CD4-positive, alpha-beta T cell treated with Interleukin-17A for 4 hours (primary cell): ENCODE measurements around the gene GET3.

ENCODE experiments used
- DNase-seq: peaks from one replicate; pipeline ENCODE4 v3.0.0-alpha.2; 2020; ENCODE audit warnings: mixed read lengths

Gene GET3

DNA sequence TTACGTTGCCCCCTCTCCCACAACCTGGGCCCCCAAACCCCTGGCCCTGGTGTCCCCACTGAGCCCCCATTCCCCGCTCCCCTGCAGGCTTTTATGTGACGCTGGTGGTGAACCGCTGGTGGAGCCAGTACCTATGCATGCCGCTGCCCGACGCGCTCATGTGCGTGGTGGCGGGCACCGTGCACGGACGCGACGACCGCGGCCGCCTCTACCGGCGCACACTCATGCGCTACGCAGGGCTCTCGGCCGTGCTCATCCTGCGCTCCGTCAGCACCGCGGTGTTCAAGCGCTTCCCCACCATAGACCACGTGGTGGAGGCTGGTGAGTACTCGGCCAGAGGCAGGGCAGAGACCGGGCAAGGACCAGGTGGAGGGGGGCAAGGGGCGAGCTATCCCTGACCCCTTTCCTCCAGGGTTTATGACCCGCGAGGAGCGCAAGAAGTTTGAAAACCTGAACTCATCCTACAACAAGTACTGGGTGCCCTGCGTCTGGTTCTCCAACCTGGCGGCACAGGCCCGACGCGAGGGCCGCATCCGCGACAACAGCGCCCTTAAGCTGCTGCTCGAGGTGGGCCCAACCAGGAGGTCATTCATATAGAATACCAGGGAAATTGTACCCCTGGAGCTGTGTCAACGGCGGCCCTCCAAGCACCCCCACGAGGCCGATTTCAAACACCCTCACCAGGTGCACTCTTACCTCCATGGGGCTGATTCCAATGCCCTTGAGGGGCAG, 17.3 kb downstream of the GET3 start:
- no peak for DNase-seq

DNA sequence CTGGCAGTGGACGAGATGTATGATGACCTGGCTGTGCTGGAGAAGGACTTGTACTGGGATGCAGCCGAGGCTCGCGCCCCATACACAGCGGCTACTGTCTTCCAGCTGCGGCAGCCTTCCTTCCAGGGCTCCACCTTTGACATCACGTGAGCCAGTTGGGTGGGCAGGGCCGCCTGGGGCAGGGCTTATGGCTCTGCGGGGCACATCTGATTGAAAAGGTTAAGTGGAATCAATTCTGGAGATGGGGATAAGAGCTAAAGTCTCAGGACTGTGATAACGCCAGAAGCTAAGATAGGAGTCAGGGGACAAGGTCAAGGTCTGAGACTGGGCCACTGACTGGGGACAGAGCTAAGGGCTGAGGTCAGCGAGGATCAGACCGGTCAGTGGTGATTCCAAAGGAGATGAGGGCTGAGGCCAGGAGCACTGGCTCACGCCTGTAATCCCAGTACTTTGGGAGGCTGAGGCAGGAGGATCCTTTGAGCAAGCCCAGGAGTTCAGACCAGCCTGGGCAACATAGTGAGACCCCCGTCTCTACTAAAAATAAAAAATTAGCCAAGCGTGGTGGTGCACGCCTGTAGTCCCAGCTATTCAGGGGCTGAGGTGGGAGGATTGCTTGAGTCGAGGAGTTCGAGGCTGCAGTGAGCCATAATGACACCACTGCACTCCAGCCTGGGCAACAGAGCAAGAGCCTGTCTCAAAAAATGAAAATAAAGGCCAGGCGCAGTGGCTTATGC, 19.0 kb downstream of the GET3 start:
- no peak for DNase-seq

DNA sequence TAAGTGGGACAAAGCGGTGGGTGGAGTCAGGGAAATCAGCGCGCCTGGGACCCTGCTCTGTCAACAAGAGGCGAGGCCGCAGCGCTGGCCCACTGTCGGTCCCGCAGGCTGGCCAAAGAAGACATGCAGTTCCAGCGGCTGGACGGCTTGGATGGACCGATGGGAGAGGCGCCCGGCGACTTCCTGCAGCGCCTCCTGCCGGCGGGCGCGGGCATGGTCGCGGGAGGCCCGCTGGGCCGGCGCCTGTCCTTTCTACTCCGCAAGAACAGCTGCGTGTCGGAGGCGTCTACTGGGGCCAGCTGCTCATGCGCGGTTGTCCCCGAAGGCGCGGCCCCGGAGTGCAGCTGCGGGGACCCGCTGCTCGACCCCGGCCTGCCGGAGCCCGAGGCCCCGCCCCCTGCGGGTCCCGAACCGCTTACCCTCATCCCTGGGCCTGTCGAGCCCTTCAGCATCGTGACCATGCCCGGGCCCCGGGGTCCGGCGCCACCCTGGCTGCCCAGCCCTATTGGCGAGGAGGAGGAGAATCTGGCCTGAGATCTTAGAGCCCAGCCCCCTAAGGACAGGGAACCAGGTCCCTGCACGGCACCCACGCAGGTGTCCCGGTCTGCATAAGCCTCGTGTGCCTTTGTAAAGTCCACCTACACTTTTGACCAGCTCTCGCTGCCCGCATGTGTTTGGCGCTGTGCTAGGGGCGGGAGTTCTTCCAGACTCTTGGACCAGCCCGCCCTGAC, 20.4 kb downstream of the GET3 start:
- DNase-seq = peak; percentile 71

DNA sequence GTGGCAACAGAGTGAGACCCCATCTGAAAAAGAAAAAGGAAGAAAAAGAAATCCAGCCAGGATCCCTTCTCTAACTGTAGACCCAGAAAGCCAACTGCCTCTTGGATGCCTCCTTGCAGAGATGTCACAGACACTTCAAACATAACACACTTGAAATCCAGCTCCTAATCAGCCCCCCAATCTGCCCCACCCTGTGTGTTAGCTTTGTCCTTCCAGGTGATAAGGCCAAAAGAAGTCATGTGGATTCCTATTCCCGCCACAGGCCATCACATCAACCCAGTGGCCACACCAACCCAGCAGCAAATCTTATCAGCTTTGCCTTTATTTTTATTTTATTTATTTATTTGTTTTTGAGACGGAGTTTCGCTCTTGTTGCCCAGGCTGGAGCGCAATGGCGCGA, 22.4 kb downstream of the GET3 start:
- DNase-seq = no peak

DNA sequence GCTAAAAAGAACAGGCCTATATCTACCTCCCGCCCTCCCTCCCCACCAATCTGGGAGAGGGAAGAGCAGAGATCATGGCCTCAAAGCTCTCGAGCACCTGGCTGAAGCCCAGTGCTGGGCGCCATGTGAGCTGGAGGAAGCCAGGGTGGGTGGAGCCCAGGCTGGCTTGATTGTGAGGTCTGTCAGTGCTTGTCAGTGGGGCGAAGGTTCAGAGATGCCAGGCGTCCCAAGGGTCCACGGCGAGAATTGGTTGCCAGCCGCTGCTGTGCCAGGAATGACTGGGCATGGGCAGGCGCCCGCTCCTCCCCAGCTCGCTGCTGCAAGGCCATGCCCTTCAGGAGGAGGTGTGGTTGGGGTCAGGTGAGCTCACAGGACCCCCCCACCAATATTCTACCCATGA, 25.8 kb downstream of the GET3 start:
- DNase-seq = no peak

DNA sequence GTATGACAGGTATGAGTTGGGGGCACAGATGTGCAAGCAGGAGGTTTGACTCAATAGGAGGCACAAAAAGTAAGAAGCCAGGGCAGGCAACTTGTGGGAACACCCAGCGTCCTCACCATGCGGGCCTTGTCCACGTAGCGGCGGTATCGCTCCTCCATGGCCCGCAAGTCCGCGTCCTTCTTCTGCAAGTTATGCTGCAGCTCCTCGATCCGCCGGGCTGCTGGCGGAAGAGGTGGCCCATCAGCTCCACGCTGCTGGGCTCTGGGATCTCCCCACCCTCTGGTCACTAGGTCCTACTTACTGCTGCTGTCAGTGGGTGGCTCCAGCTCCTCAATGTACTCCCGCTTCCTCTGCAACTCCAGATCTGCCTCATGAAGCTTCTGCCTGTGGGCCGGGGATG, 27.4 kb downstream of the GET3 start:
- DNase-seq = no peak

DNA sequence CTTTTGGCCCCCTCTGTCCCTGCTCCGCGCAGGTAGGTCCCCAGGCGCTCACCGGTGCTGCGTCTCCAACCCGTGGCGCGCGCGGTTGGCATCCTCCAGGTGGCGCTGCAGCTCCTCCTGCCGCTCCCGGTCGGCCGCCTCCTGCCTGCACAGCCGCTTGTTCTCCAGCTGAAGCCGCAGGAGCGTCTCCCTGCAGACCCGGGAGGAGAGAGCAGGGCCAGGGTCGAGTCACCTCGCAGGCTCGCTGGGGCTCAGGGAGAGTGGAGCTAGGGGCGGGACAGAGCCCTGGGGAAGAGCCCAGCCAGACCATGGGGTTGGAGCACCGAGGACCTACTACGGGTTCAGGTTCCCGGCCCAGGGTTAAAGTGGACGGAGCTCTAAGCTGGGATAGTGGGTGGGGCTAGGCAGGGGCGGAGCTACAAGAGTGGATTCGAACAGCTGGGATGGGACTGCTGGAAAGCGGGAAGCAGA, 28.8 kb downstream of the GET3 start:
- DNase-seq = peak; percentile 81

DNA sequence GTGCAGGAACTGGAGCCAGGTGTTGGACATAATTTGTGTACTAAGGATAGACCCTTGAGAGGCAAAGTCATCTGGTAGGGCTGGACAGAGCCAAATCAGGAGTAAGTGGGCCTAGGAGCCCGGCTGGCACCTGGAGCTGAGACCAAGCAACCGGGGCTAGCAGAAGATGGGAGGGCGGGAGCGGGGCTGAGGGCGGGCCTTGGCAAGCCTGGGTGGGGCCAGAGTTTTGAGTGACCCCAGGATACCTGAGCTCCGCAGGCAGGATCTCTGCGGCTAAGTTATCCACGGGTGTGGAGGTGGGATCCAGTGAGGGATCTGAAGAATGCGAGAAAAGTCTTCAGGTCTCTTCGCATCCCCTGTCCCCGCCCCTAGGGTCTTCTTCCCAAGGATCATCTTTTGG, 29.9 kb downstream of the GET3 start:
- DNase-seq = no peak

DNA sequence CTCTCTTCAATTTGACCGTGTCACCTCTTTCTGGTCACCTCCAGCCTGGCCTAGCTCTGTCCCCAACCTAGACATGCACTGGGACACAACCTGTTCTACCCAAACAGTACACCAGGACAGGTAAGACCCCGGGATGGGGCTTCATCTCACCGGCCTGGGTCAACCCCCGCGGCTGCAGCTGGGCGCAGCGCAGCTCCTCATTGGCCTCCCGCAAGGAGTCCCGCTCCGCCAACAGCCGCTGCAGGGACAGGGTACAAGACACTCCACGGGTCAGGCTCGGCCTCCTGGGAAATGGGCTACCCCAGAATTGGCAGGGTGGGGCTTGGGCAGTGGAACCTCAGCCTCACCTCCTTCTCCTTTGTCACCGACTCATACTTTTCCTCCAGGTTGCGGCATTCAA, 30.4 kb downstream of the GET3 start:
- no peak for DNase-seq

DNA sequence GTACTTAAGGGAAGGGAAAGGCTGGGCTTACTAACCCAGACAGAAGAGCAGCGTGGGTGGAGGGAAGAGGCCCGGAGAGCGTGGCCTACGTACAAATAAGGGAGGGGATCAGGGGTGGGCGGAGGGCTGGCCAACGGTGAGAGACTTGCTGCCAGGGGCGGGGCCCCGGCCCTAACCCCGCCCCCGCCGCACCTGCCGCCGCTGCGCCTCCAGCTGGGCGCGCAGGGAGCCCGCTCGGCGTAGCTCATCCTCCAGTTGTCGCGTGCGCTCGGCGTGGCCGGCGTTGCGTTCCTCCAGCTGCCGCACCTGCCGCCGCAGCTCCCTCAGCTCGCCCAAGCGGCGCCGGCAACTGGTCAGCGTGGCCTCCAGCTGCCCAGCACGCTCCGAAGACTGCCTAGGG, 32.4 kb downstream of the GET3 start:
- DNase-seq = peak; percentile 75

DNA sequence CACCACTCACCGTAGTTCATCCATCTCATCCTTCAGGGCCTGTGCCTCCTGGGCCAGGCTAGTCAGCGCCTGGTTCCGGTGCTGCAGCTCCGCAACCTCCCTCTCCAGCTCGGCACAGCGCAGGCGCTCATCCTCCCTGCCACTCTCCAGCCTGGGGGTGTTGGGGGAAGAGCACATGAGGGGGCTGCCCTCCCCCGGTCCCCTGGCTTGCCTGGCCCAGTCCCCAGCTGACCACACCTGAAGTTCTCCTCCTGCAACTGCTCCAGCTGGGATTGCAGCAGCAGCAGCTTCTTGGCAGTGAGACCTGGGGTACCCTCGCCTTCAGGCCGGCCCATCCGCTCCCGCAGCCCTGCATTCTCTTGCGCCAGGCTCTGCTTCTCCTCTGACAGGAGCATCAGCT, 33.6 kb downstream of the GET3 start:
- DNase-seq = no peak

DNA sequence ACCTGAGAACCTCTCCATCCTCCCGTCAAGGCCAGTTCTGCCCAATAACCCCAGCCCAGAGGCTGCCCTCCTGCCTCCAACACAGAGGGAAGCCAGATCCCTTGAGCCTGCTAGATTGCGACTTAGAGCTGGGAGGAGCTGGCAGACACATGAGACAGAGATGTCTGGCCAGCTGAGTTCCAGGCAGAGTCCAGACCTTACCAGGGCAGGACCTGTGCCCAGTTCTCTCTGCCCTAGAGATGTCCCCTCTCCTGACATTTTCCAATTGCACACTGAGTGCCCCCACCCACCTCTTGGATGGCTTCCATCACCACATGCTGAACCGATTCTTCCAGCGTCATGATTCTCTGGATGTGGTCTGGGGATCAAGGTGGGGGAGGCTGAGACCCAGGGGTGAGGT, 35.0 kb downstream of the GET3 start:
- DNase-seq = no peak

DNA sequence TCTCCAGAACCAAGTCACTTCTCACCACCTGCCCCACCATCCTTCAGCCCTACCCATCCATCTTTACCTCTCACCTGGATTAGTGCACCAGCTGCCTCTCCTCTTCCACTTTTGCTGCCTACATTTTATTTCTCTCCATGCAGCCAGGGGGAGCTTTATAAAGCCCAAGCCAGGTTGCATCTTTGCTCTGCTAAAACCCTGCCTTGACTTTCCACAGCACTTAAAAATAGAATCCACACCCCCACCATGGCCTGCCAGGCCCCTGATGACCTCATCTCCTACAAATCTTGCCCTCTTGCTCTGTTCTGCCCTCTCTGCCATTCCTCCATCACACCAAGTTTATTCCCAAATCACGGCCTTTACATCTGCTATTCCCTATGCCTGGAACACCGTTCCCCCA, 36.3 kb downstream of the GET3 start:
- no peak for DNase-seq

DNA sequence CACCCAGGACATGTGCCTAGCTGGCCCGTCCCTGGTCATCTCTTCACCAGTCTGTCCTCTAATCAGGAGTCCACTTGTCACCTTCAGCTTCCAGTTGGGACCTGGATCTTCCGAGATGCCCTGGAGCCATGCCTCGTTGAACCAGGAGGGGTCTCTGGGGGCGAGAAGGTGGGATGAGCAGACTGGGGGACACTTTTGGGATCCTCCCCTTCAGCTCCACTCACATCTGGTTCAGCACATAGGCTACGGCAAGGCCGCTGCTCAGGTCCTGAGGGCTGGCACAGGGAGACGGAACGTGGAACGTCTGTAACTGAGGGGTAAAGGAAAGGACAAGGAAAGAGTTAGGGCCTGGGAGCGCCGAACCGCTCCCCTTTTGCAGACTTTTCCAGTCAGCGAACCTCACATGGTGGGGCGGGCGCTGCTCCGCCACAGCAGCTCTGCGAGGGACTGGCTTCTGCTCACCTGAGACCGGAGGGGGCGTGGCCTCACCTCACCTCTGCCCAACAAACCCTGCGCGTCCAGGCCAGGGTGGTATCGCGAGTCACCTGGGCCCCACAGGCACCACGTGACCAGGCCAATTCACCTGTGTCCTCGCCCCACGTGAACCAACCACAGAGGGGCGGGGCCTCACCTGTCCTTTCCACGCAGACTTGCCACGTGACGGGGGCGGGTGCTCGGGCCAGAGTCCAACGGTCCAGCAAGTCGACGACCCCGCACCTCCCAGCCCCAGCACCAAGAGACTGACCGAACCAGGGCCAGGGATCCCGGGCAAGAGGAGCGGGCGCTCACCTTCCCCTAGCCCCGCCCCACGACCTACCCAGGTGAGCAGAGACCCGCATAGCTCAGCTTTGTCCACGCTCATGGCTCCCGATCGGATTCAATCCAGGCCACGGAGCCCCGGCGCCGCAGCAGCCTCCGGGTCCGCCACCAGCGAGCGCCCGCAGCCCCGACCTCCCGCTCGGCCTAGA, 37.6 kb downstream of the GET3 start, which contains the start of gene HOOK2:
Gene HOOK2, minus strand, starts transcription at position 965 of the 968 bp plus-strand sequence. Its CDS starts 103 bp downstream, at position 862.
- DNase-seq = peak; percentile 71

DNA sequence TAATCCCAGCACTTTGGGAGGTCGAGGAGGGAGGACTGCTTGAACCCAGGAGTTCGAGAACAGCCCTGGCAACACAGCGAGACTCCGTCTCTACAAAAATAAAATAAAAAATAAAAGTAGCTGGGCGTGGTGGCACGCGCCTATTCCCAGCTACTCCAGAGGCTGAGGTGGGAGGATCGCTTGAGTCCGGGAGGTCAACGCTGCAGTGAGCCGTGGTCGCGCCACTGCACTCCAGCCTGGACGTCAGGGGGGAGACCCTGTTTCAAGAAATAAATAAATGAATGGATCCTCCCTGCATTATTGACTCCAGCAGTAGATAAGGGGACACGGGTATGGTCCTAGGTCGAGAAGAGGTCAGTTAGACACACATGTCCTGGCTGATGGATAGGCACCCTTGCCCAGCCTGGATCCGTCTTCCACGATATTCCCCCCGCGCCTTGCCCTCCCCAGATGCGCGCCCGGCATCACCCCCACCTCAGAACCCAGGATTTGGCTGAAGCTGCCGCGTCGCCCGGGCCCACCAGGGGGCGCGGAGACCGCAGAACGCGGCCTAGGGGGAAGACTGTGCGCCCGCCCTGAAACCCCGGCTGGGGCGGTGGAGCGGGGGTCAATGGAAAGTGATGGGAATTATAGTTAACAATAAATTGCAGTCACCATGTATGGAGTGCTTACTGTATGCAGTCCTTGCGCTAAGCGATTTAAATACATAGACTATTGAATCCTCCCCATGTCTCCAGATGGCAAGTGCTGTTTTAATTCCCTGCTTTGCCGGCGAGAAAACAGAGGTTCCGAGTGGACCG, 40.1 kb downstream of the GET3 start:
- DNase-seq = peak; percentile 87

DNA sequence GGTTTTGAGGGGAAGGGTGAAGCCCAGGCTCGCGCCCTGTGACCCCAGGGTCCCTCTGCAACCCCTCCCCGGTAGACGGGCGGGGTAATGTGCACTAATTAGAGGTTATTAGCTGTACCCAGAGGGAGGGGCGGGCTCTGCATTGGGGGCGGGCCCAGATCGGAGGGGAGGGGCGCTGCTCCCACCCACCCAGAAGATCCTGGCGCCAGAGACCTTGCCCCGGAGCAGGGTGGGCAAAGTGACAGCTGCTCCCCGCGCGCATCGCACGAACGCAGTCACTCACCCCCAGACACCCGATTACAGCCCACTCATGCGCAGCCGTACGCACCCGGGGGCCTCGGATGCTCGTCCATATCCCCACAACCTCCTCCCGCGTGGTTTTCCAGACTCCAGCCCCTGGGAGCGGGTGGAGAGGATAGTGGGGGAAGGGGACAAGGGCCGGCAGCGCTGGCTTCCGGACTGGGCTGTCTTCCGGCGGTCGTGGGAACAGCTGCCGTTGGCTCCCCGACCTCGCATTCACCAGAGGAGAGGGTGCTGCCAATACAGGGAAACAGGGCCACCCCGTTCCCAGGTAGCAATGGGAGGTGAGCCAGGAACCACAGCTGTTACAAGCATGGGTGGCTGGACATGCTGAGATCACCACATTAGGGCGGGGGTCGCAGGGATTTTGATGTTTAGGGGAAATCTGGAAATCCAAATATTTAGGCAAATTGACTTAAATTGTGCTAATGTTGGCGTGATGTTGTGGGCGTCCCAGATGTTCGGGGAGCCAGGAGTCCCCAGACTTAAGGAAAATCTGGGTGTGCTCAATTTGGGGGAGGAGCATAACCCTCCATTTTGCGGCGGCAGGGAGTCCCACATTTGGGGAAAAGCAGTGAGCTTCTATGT, 41.0 kb downstream of the GET3 start:
- peak; percentile 63 for DNase-seq

DNA sequence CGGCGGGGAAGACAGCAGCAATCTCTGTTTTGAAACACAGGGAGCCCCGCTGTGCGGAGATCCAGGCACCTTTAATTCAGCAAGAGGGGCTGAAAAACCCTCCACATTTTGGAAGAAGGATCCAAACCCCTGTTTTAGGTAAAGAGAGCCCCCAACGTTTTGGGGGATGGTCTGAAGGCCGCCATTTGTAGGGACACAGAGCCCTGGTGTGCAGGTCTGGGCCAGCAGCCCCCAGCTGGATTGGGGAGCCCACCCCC, 41.5 kb downstream of the GET3 start:
- no peak for DNase-seq

DNA sequence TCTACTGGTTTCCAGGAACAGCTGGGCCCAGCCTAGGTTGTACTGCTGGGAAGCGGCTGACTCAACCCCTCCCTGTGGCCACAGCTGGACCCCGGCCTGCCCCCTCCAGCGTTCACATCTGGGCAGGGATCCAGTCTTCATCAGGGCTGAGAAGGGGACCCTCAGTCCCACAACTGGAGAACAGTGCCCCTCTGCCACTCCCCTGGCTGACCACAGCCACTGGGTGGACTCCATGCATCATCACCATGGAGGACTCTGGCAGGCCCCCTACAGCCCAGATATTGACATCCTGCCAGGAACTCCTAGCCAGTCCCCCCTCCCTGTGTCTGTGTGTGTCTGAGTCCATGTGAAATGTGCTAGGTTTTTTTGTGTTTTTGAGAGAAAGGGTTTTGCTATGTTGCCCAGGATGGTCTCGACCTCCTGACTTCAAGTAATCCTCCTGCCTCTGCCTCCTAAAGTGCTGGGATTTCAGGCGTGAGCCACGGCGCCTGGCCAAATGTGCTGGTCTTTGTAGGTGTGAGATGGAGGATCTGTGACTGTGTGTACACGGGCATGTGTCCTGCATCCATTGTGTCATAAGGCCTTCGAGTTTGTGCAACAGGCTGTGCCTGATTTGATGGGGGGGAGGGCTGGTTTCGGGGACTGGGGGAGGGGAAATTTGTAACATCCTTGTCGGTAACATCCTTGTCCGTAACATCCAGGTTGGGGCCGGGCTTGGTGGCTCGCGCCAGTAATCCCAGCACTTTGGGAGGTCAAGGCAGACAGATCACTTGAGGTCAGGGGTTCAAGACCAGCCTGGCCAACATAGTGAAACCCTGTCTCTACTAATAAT, 42.1 kb downstream of the GET3 start:
- no peak for DNase-seq

DNA sequence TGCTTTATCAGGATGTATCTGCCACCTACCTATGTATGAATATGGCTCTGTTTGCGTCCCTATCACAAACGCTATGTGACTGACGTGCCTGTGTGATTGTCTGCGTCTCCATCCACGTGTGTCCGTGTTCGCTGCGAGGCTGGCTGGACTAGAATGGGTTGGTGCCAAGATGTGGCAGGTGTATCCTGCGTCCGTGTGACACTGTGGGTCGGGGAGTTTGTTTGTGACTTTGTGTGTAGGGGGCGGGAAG, 44.8 kb downstream of the GET3 start:
- no peak for DNase-seq
